GM12878 (cell line): ENCODE results near the gene DHX57. TPM values are rescaled to one million over a fixed set of nuclear protein-coding genes. Genes with fewer than 3 reads are reported as not detected.
"Not testable (repeated sequence)": the region's sequence is repeated elsewhere in the genome, so short reads cannot be mapped to it uniquely, and the experiment has no call there.

ENCODE experiments used
- ATAC-seq: fragments of 200-7000 bp; cut with Tn5 transposase; 3 replicates; pipeline ENCODE4 v1.9.1; 2020; ENCODE audit warnings: mild to moderate bottlenecking, moderate library complexity
- BruUV-seq: library from RNA; stranded (reverse); fragments of 400-500 nt; replicated peaks from 2 replicates; lab custom pipeline; 2021; lab: Mats Ljungman, UMichigan
- CTCF ChIA-PET: fragments of 300-600 bp; sonication (Branson Sonifier 250); formaldehyde crosslinking; extraction: SDS; loops from one replicate; lab custom pipeline; 2021; ENCODE audit warnings: inconsistent platforms; lab: Yijun Ruan, JAX
- POLR2A ChIA-PET: fragments of 350-600 bp; formaldehyde crosslinking; extraction: SDS; loops from one replicate; lab custom pipeline; 2021; ENCODE audit warnings: inconsistent platforms; lab: Charles Lee
- RAD21 ChIA-PET: fragments of 300-600 bp; sonication (Branson Sonifier 250); formaldehyde crosslinking; loops from one replicate; lab custom pipeline; 2023; ENCODE audit warnings: antibody characterized with exemption; ENCODE audit not compliant: unreplicated experiment; lab: Charles Lee
- SMC1A ChIA-PET: fragments of 300-600 bp; sonication (Branson Sonifier 250); formaldehyde crosslinking; loops from one replicate; lab custom pipeline; 2023; ENCODE audit not compliant: unreplicated experiment, uncharacterized antibody; lab: Charles Lee
- DNase-seq: peaks from one replicate; pipeline ENCODE4 v3.0.0-alpha.2; 2011; ENCODE audit warnings: low read depth, low spot score
- FAIRE-seq: peaks from 3 replicates; lab custom pipeline; 2011; peaks lifted over from hg19 to GRCh38; lab: Jason Lieb, UNC
- H2AFZ ChIP-seq: 2 replicates; pipeline ENCODE4 v1.6.0; 2011; ENCODE audit warnings: low read depth, low read length, control low read depth; ENCODE audit not compliant: control insufficient read depth
- H3K27ac ChIP-seq: 2 replicates; pipeline ENCODE4 v1.5.1; 2011; ENCODE audit warnings: control low read depth; ENCODE audit not compliant: control insufficient read depth, insufficient read depth
- H3K27me3 ChIP-seq, 2 experiments: replicated peaks in 1 of 2; 2 replicates each; pipeline versions ENCODE4 v1.6.0 to v1.6.1; 2011; ENCODE audit warnings: low read length in 1 of 2; ENCODE audit not compliant: control insufficient read depth in 2 of 2, insufficient read depth in 2 of 2
- H3K36me3 ChIP-seq, 2 experiments: 2 replicates each; pipeline ENCODE4 v1.5.1; 2011; ENCODE audit warnings: low read length in 1 of 2; ENCODE audit not compliant: control insufficient read depth in 2 of 2, insufficient read depth in 2 of 2
- H3K4me1 ChIP-seq: 2 replicates; pipeline ENCODE4 v1.6.1; 2011; ENCODE audit warnings: mild to moderate bottlenecking, low read length, moderate library complexity, mixed read lengths; ENCODE audit not compliant: control insufficient read depth, insufficient read depth
- H3K4me2 ChIP-seq: 2 replicates; pipeline ENCODE4 v1.6.0; 2011; ENCODE audit warnings: control low read depth; ENCODE audit not compliant: control insufficient read depth, insufficient read depth
- H3K4me3 ChIP-seq: fragments of 200-600 bp; sonication (generic); 2 replicates; pipeline ENCODE4 v1.5.1; 2016
- H3K79me2 ChIP-seq: 2 replicates; pipeline ENCODE4 v1.6.0; 2011; ENCODE audit warnings: low read length; ENCODE audit not compliant: control insufficient read depth, insufficient read depth
- H3K9ac ChIP-seq: 2 replicates; pipeline ENCODE4 v1.8.0; 2011; ENCODE audit warnings: low read length, control low read depth, mixed read lengths; ENCODE audit not compliant: control insufficient read depth, insufficient read depth
- H3K9me3 ChIP-seq: replicated peaks from 3 replicates; pipeline ENCODE4 v1.5.1; 2011; ENCODE audit warnings: mild to moderate bottlenecking, low read length; ENCODE audit not compliant: control insufficient read depth, insufficient read depth
- H4K20me1 ChIP-seq: 2 replicates; pipeline ENCODE4 v1.6.0; 2011; ENCODE audit not compliant: control insufficient read depth, insufficient read depth
- JUND ChIP-seq: IDR thresholded peaks from 2 replicates; pipeline ENCODE4 v1.6.1; 2012; ENCODE audit warnings: low read depth, mild to moderate bottlenecking, low read length, improper control_type of control experiment, moderate library complexity
- KAT2A ChIP-seq: conservative IDR thresholded peaks from 2 replicates; pipeline ENCODE4 v1.6.1; 2011; ENCODE audit warnings: low read depth, low read length; ENCODE audit not compliant: control insufficient read depth
- MAX ChIP-seq: IDR thresholded peaks from 2 replicates; pipeline ENCODE4 v1.6.1; 2012; ENCODE audit warnings: low read depth, low read length, improper control_type of control experiment
- MTA3 ChIP-seq: IDR thresholded peaks from 2 replicates; pipeline ENCODE4 v1.6.1; 2012; ENCODE audit warnings: low read length, inconsistent platforms, borderline replicate concordance
- POU2F2 ChIP-seq: IDR thresholded peaks from 3 replicates; pipeline ENCODE4 v1.6.1; 2011; ENCODE audit warnings: low read depth, mild to moderate bottlenecking, low read length, borderline replicate concordance
- SIX5 ChIP-seq: IDR thresholded peaks from 2 replicates; pipeline ENCODE4 v1.6.1; 2011; ENCODE audit warnings: mild to moderate bottlenecking, low read depth, low read length, moderate library complexity; ENCODE audit not compliant: severe bottlenecking
- STAT3 ChIP-seq: IDR thresholded peaks from 2 replicates; pipeline ENCODE4 v1.6.1; 2011; ENCODE audit warnings: low read depth, low read length, improper control_type of control experiment
- TCF12 ChIP-seq: IDR thresholded peaks from 2 replicates; pipeline ENCODE4 v1.6.1; 2011; ENCODE audit warnings: low read depth, mild to moderate bottlenecking, low read length
- YY1 ChIP-seq: IDR thresholded peaks from 2 replicates; pipeline ENCODE4 v1.6.1; 2011; ENCODE audit warnings: low read depth, mild to moderate bottlenecking, low read length
- WGBS: methylation state at CpG from one replicate; pipeline ENCODE4 v1.1.6; 2016; ENCODE audit warnings: low lambda C conversion rate; ENCODE audit not compliant: insufficient replicate concordance, insufficient coverage; ENCODE audit errors: missing lambda C conversion rate; 5-methylcytosine and 5-hydroxymethylcytosine counted together
- in situ Hi-C: fragments of 300-500 bp; cut with MboI; formaldehyde crosslinking; loops from 9 replicates; pipeline ENCODE4 v1.14.3; 2018; ENCODE audit warnings: mixed read lengths
- intact Hi-C: fragments of 100-400 bp; cut with micrococcal nuclease; formaldehyde crosslinking; loops from one replicate; pipeline ENCODE4 v1.14.2; 2022; ENCODE audit not compliant: unreplicated experiment
- polyA plus RNA-seq, 11 experiments: library from polyadenylated mRNA; depleted of rRNA in 4 of 11; unstranded in 6 of 11; stranded (reverse) in 5 of 11; fragments of >200 nt; fragmentation: Nextera tagmentation in 4 of 11; fragmentation: Illumina TruSeq in 1 of 11; extraction: Ambion mirVana in 4 of 11; extraction: Trizol in 1 of 11; gene quantifications; 1 replicate in 1 of 11; 2 replicates in 10 of 11; pipeline versions ENCODE4 v1.2.1 to v1.2.3, GENCODE V29; 2011 to 2016; ENCODE audit warnings: inconsistent platforms in 2 of 11, missing spikeins in 2 of 11, low read depth in 1 of 11
- total RNA-seq, 4 experiments: library from RNA; depleted of rRNA in 3 of 4; stranded (reverse); fragments of >200 nt in 3 of 4; fragmentation: Illumina TruSeq in 1 of 4; extraction: Trizol in 1 of 4; gene quantifications; 2 replicates each; pipeline versions ENCODE4 v1.2.1 to v1.2.3, GENCODE V29; 2013 to 2021

DHX57 gene
- total and polyA plus RNA-seq, 10 of the 15 experiments (the other 5 are each of a cell fraction or from before 2014, with no cell fraction given), result 6.5 to 18.0 (median 15.8) TPM

GRCh38 chr2:38793511-38793910 is 82.2 kb downstream of the DHX57 start:
- ATAC-seq (no peak), DNase-seq (no peak), FAIRE-seq (no peak)
- Histone ChIP-seq H3K4me1 (no peaks in the 10 kb centered on the region), H3K79me2 (no peaks in the 10 kb centered on the region), H3K27me3 (no peaks in the 10 kb centered on the region), H3K27ac (no peak overlapping the region), H3K9me3 (no peaks in the 10 kb centered on the region), H4K20me1 (no peaks in the 10 kb centered on the region), H2AFZ (no peak overlapping the region), H3K4me3 (no peak overlapping the region), H3K4me2 (no peak overlapping the region), H3K36me3 (no peaks in the 10 kb centered on the region), H3K9ac (no peak overlapping the region)
- ChIA-PET RAD21 (no interaction called here), POLR2A (no interaction called here), SMC1A (interaction anchor here (0.8 kb wide), 1 partner anchor 10 kb away, joined by 3 read pairs; no protein-coding TSS in a partner anchor), CTCF (interaction anchor here (1.0 kb wide), 1 partner anchor 214 kb away, joined by 3 read pairs; no protein-coding TSS in a partner anchor)
- in situ Hi-C loops (no loop called here), intact Hi-C loops (no loop called here)
- WGBS, result 87% methylated on average over 5 of the region's 5 CpGs
- no peak for TF ChIP-seq SIX5
- TF ChIP-seq KAT2A, result no peak
- TF ChIP-seq MTA3, result no peak
- no peak for TF ChIP-seq MAX
- no peak for TF ChIP-seq JUND
- BruUV-seq, result no TSS peak

- Histone ChIP-seq H3K4me3 (no peak overlapping the region), H3K4me1 (no peaks in the 10 kb centered on the region), H3K27me3 (no peaks in the 10 kb centered on the region), H4K20me1 (no peaks in the 10 kb centered on the region), H3K9me3 (no peaks in the 10 kb centered on the region), H2AFZ (no peak overlapping the region), H3K36me3 (no peaks in the 10 kb centered on the region), H3K27ac (no peak overlapping the region), H3K4me2 (no peak overlapping the region), H3K9ac (no peak overlapping the region), H3K79me2 (no peaks in the 10 kb centered on the region)
- ChIA-PET RAD21 (no interaction called here), CTCF (no interaction called here), SMC1A (no interaction called here), POLR2A (no interaction called here)
- no peak for FAIRE-seq
- DNase-seq, result no peak
- intact Hi-C loops, result no loop called here
- WGBS, result 50% methylated on average over 2 of the region's 2 CpGs
- TF ChIP-seq POU2F2 (no peak), STAT3 (no peak), YY1 (no peak), TCF12 (no peak)
- in situ Hi-C loops, result no loop called here
- BruUV-seq, result no TSS peak
- no peak for ATAC-seq
These were observed 83.0 kb downstream of the DHX57 start for GRCh38 chr2:38792751-38793150.

GRCh38 chr2:38792321-38792720 is 83.4 kb downstream of the DHX57 start:
- H3K9me3 ChIP-seq, H3K9ac ChIP-seq, H4K20me1 ChIP-seq, POLR2A ChIA-PET, H3K27ac ChIP-seq, DNase-seq, FAIRE-seq, BruUV-seq, H3K4me3 ChIP-seq, intact Hi-C loops, CTCF ChIA-PET, H3K4me1 ChIP-seq, H3K36me3 ChIP-seq, in situ Hi-C loops, H2AFZ ChIP-seq, SMC1A ChIA-PET, RAD21 ChIA-PET, H3K4me2 ChIP-seq, H3K27me3 ChIP-seq, H3K79me2 ChIP-seq, ATAC-seq: not testable (repeated sequence)
- 85% methylated on average over 8 of the region's 8 CpGs for WGBS
